ENCODE data around the gene HOXD12.

Gene HOXD12

DNA sequence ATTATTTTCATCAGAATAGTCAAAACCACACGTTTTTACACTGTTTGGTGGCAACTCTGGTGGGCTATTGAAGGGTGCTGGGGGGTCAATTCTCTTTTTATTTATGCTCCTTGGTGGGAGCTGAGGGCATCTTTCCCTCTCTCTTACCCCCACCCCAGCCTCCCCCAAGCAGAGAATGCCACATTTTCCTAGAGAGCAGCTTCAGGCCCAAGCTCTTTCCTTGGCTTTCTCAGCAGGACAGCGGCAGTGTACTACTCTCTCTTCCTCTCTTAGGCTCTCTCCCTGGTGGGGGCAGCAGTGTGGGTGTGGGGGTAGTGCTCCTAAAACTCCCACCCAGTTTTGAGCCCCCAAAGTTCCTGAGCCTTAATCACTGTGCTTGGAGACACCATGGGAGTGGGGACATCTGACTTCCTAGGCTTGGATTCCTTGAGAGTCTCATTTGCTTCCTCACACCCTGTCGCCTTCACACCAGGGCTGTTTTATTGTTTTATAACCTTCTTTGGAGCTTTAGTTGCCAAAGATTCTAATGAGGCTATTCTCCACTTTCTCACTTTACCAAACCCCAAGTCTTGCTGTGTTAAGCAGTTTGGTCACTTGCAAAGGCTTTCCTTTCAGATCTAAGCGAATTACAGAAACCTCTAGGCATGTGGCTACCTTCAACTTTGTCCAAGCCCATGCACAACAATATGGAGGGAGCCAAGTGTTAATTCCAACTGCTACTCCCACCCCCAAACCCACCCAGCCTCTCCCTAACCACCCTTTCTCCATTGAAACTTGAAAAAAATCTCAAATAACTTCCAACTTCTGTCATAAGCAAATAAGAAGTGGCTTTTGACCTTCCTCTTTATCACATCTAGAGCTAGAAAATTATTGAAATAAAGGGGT lies 45.7 kb downstream of the HOXD12 start:
- DNase-seq (ENCODE audit: extremely low read depth, low read depth), result no peak
- no peak overlapping the region for H3K4me3 ChIP-seq (replicated peaks; ENCODE audit: low read depth, low read length)
- TF ChIP-seq CTCF (IDR thresholded peaks at IDR 0.05; ENCODE audit: low read depth, low read length, missing control alignments), result no peak

GRCh38 chr2:176146101-176146500 lies 46.5 kb downstream of the HOXD12 start:
- H3K4me3 ChIP-seq (replicated peaks; ENCODE audit: low read depth, low read length), result no peak overlapping the region
- no peak for TF ChIP-seq CTCF (IDR thresholded peaks at IDR 0.05; ENCODE audit: low read depth, low read length, missing control alignments)

GRCh38 chr2:176146645-176147044 lies 47.0 kb downstream of the HOXD12 start:
- no peak for DNase-seq (ENCODE audit: extremely low read depth, low read depth)
- TF ChIP-seq CTCF (IDR thresholded peaks at IDR 0.05; ENCODE audit: low read depth, low read length, missing control alignments), result no peak
- H3K4me3 ChIP-seq (replicated peaks; ENCODE audit: low read depth, low read length), result no peak overlapping the region

More at GRCh38 chr2:176146101-176146500, 46.5 kb downstream of the HOXD12 start:
- DNase-seq (ENCODE audit: extremely low read depth, low read depth), result no peak

GRCh38 chr2:176147210-176147799 lies 47.7 kb downstream of the HOXD12 start:
- H3K4me3 ChIP-seq (replicated peaks; ENCODE audit: low read depth, low read length), result no peak overlapping the region
- TF ChIP-seq CTCF (IDR thresholded peaks at IDR 0.05; ENCODE audit: low read depth, low read length, missing control alignments), result no peak
- DNase-seq (ENCODE audit: extremely low read depth, low read depth), result no peak

DNA sequence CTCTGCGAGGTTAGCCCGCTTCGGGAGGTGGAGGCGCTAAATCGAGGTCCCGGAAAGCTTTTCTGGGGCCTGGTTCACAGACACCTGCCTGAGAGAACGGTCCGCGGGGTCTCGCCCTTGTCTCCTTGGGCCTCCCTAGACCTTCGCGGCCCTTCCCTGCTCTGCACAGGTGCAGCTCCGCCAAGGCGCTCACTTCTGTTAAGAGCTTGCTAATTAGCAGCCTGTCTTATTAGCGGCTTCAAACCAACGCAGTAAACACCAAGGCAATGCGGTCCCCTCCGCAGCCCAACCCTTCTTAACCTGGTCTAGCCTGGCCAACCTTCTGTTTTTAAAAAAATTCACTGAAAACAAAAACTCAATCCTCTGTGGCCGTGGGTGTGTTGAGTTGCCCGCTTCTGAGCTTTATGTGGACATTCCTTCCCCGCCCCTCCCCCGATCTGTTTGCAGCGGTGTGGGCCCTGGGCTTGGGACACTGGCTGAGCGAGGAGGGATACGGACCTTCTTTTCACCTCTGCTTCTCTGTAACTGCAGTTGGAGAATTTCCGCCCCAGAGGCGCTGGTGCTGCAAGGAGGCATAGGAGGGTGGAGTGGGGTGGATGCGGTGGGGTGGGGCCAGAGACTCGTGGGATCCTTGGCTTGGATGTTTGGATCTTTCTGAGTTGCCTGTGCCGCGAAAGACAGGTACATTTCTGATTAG lies 48.4 kb downstream of the HOXD12 start:
- no peak for DNase-seq (ENCODE audit: extremely low read depth, low read depth)

More for the DNA sequence above, 48.4 kb downstream of the HOXD12 start:
- no peak for TF ChIP-seq CTCF (IDR thresholded peaks at IDR 0.05; ENCODE audit: low read depth, low read length, missing control alignments)
- no peak overlapping the region for H3K4me3 ChIP-seq (replicated peaks; ENCODE audit: low read depth, low read length)

All from HFF-Myc (cell line).